Measurements from ENCODE around the gene ANKRD44.

The ANKRD44 gene

GRCh38 chr2:197277794-197278193 lies 32.8 kb downstream of the ANKRD44 start:
- no peak for TF ChIP-seq ZFX (IDR thresholded peaks at IDR 0.05; ENCODE audit: borderline replicate concordance)
- TF ChIP-seq CTCF (IDR thresholded peaks at IDR 0.05): no peak
- H3K27ac ChIP-seq: no peak overlapping the region

- no peak overlapping the region for H3K27ac ChIP-seq
- TF ChIP-seq ZFX (IDR thresholded peaks at IDR 0.05; ENCODE audit: borderline replicate concordance) (no peak), CTCF (IDR thresholded peaks at IDR 0.05) (no peak)
Observed at GRCh38 chr2:197276156-197276555, 34.4 kb downstream of the ANKRD44 start.

- no peak overlapping the region for H3K27ac ChIP-seq
- TF ChIP-seq CTCF (IDR thresholded peaks at IDR 0.05): no peak
- no peak for TF ChIP-seq ZFX (IDR thresholded peaks at IDR 0.05; ENCODE audit: borderline replicate concordance)
Observed at GRCh38 chr2:197274937-197275336, 35.6 kb downstream of the ANKRD44 start.

- no peak for TF ChIP-seq ZFX (IDR thresholded peaks at IDR 0.05; ENCODE audit: borderline replicate concordance)
- no peak overlapping the region for H3K27ac ChIP-seq
Observed at GRCh38 chr2:197274349-197274748, 36.2 kb downstream of the ANKRD44 start.

GRCh38 chr2:197273485-197273884 lies 37.1 kb downstream of the ANKRD44 start:
- TF ChIP-seq CTCF (IDR thresholded peaks at IDR 0.05) (no peak), ZFX (IDR thresholded peaks at IDR 0.05; ENCODE audit: borderline replicate concordance) (no peak)

GRCh38 chr2:197270601-197271000 lies 40.0 kb downstream of the ANKRD44 start:
- no peak overlapping the region for H3K27ac ChIP-seq
- no peak for TF ChIP-seq ZFX (IDR thresholded peaks at IDR 0.05; ENCODE audit: borderline replicate concordance)
- TF ChIP-seq CTCF (IDR thresholded peaks at IDR 0.05): no peak

More at GRCh38 chr2:197273485-197273884, 37.1 kb downstream of the ANKRD44 start:
- no peak overlapping the region for H3K27ac ChIP-seq

- no peak for TF ChIP-seq CTCF (IDR thresholded peaks at IDR 0.05)
- no peak for TF ChIP-seq ZFX (IDR thresholded peaks at IDR 0.05; ENCODE audit: borderline replicate concordance)
Observed at GRCh38 chr2:197269815-197270214, 40.8 kb downstream of the ANKRD44 start.

More at GRCh38 chr2:197269815-197270214, 40.8 kb downstream of the ANKRD44 start:
- H3K27ac ChIP-seq: no peak overlapping the region

All from 22Rv1 (cell line).